ENCODE measurements around the gene ZSCAN20.

The ZSCAN20 gene

GRCh38 chr1:33446590-33446989, 25.9 kb upstream of the ZSCAN20 start:
- TF ChIP-seq, protein P1, sequence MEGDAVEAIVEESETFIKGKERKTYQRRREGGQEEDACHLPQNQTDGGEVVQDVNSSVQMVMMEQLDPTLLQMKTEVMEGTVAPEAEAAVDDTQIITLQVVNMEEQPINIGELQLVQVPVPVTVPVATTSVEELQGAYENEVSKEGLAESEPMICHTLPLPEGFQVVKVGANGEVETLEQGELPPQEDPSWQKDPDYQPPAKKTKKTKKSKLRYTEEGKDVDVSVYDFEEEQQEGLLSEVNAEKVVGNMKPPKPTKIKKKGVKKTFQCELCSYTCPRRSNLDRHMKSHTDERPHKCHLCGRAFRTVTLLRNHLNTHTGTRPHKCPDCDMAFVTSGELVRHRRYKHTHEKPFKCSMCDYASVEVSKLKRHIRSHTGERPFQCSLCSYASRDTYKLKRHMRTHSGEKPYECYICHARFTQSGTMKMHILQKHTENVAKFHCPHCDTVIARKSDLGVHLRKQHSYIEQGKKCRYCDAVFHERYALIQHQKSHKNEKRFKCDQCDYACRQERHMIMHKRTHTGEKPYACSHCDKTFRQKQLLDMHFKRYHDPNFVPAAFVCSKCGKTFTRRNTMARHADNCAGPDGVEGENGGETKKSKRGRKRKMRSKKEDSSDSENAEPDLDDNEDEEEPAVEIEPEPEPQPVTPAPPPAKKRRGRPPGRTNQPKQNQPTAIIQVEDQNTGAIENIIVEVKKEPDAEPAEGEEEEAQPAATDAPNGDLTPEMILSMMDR (IDR thresholded peaks at IDR 0.05) = no peak

DNA sequence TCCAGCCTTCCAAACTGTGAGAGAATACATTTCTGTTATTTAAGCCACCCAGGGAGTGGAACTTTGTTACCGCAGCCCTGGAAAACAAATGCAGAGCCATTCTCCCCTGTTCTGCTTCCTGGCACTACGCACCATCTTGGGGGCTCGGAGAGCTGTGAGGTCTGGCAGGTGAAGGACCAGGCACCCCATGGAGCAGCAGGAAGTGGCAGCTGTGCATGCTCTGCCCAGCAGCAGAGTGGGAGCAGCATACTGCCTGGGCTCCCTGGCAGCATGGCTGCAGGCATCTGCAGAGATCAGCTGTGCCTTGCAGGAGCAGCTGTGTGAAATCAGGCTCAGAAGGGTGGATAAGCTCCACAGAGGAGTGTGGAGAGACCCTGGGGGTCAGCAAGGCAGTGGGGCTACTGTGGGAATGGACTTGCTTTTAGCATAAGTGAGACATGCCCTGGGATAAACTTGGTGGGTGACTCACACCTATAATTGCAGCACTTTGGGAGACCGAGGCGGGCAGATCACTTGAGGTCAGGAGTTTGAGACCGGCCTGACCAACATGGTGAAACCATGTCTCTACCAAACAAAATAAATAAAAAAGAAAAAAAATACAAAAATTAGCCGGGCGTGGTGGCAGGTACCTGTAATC, 17.7 kb upstream of the ZSCAN20 start:
- TF ChIP-seq, protein P1 (IDR thresholded peaks at IDR 0.05) = no peak

DNA sequence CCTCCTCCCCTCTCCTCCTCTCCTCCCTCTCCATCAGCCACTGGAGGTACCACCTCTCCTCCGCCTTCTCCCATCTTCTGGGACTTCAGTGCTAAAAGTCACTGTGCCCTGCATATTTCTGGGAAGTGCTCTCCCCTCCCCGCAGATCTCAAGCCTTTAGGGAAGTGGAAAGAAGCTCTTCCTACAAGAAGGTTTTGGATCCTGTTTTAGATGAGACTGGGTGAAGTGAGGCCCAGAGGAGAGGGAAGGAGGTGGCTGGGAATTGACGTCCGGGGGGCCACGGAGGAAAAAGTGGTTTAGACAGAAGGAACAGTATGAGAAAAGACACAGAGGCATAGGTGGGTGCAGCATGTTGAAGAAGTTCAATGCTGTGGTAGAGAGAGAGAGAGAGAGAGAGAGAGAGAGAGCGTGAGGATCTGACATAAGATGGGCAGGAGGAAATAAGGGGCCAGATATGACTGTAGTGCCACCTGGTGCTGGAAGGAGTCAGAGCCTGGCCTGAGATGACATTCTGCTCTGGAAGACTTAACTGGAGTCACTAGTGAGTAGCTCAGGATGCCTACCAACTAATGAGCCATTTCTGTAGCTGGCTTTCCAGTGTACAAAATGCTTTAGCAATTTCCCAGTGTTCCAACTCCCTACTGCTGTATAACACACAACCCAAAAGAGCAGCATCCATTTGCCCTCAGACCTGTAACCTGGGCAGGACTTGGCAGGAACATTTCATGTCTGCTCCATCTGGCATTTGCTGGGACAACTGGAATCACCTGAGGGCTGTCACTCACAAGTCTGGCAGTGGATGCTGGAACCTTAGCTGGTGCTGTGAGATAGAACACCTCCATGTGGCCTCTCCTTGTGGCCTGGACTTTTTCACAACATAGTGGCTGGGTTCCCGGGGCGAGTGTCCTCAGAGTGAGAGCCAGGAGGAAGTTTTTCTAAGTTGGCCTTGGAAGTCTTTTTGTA, 16.6 kb upstream of the ZSCAN20 start:
- TF ChIP-seq, protein P1 (IDR thresholded peaks at IDR 0.05) = peak; percentile 89

DNA sequence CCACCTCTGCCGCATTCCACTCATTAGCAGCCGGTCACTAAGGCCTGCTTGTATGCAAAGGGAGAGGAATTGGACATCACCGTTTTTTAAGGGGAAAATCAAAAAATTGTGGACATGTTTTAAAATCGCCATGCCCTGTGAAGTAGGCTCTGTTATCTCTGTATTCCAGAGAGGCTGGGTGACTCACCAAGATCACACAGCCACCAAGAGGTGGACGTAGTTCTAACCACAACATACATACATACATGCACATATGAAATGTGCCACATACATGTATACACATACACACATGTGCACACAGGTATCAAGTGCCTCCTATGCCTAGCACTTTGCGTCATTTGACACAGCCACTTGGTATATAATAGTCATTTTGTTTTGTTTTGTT, 16.0 kb upstream of the ZSCAN20 start:
- TF ChIP-seq, protein P1 (IDR thresholded peaks at IDR 0.05) = no peak

- TF ChIP-seq, protein P1 (IDR thresholded peaks at IDR 0.05) = no peak
Observed at GRCh38 chr1:33459691-33460090, 12.8 kb upstream of the ZSCAN20 start.

DNA sequence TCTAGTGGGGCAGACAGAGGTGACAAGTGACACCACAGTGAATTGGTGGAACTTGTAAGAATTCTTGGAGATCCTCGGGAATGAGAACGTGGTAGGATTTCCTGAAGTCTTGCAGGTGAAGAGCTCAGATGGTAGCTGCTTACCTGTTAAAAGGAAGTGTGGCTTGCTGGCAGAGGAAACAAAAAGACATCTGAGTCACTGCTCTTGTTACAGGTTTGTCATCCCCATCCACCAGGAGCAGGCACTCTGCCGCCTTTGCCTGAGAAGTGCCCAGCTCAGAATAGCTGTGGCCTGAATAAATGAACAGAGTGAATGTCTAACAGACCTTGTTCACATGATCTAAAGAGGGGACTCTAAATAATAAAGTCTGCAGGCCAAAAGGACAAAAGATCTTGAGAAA, 12.3 kb upstream of the ZSCAN20 start:
- TF ChIP-seq, protein P1 (IDR thresholded peaks at IDR 0.05) = no peak

DNA sequence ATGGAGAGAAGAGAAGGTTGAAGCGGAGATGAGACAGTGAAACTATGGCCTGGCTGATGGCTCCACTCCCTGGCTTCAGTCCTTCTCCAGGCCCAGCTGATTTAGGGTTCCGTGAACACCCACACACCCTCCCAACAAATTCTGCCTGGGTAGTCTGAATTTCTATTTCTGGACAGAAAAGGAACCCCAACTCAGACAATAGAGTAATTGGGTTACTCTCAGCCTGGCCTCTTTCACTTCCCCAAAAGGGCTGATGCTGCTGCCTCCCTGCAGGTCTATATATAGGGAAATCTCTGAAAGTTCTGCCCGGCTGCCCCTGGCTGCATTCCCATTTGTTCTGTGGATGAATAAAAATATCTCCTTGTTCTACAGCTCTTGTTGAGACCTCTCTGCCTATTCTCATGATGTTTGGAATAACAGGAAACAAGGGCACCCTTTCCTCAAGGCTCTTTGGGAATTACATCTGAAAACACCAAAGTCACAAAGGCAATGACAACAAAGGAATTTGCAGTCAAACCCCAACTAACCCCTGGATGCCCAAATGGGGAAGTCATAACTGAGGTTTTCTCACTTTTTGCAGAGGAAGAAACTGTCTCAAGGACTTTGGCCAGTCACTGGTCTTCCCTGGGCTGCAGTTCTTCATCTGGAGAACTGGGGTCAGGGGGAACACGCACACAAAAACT, 11.4 kb upstream of the ZSCAN20 start:
- TF ChIP-seq, protein P1 (IDR thresholded peaks at IDR 0.05) = no peak
